MG63 (cell line): Measurements from ENCODE around the gene PRKAG2. TPM values are rescaled to one million over a fixed set of nuclear protein-coding genes. Genes with fewer than 3 reads are reported as not detected.
A peak's percentile ranks its signal among the peaks of the same experiment; 100 is the strongest.

Source experiments
- DNase-seq: peaks from one replicate; pipeline ENCODE4 v3.0.0-alpha.2; 2020
- H3K27me3 ChIP-seq: fragments of 250-450 bp; sonication (Bioruptor Pico); 2 replicates; pipeline ENCODE4 v1.5.1; 2020; ENCODE audit warnings: mild to moderate bottlenecking, moderate library complexity
- H3K36me3 ChIP-seq: fragments of 250-450 bp; sonication (Bioruptor Pico); 2 replicates; pipeline ENCODE4 v1.5.1; 2020; ENCODE audit warnings: mild to moderate bottlenecking, moderate library complexity
- H3K4me3 ChIP-seq: fragments of 250-450 bp; sonication (Bioruptor Pico); 2 replicates; pipeline ENCODE4 v1.5.1; 2020; ENCODE audit warnings: mild to moderate bottlenecking, moderate library complexity
- H3K9me3 ChIP-seq: fragments of 250-450 bp; sonication (Bioruptor Pico); 2 replicates; pipeline ENCODE4 v1.5.1; 2020; ENCODE audit warnings: mild to moderate bottlenecking, moderate library complexity
- total RNA-seq: library from RNA; depleted of rRNA; stranded (reverse); fragments of >200 nt; shearing (Covaris generic); gene quantifications from 2 replicates; pipeline ENCODE4 v1.2.3, GENCODE V29; 2014; ENCODE audit warnings: low replicate concordance

PRKAG2 gene
- total RNA-seq, 1 experiment from 2014 or later, result 15.2 TPM

DNA sequence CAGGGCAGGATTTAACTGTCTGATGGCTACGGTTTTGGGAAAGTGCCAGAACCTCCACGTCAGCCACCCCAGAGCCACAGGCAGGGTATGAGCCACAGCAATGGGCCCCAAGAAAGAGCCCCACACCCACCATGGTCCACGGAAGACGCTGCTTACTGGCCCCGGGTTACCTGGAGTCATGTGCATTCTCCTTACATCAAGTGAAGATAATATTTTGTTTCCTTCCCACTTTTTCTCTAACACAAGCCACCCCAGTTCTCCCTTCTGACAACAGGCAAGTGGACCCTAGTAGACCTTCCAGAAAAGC, 67.1 kb downstream of the PRKAG2 start:
- no peaks in the 10 kb centered on the region for H3K9me3 ChIP-seq
- no peaks in the 10 kb centered on the region for H3K27me3 ChIP-seq
- H3K4me3 ChIP-seq, result no peak overlapping the region
- no peaks in the 10 kb centered on the region for H3K36me3 ChIP-seq
- no peak for DNase-seq

GRCh38 chr7:151809146-151809863, 67.6 kb downstream of the PRKAG2 start:
- Histone ChIP-seq H3K36me3 (no peaks in the 10 kb centered on the region), H3K27me3 (no peaks in the 10 kb centered on the region), H3K9me3 (no peaks in the 10 kb centered on the region), H3K4me3 (no peak overlapping the region)
- no peak for DNase-seq

- DNase-seq, result peak; percentile 48
- Histone ChIP-seq H3K36me3 (no peaks in the 10 kb centered on the region), H3K9me3 (no peaks in the 10 kb centered on the region), H3K4me3 (no peak overlapping the region), H3K27me3 (no peaks in the 10 kb centered on the region)
Observed at GRCh38 chr7:151808400-151809145, 68.3 kb downstream of the PRKAG2 start.

DNA sequence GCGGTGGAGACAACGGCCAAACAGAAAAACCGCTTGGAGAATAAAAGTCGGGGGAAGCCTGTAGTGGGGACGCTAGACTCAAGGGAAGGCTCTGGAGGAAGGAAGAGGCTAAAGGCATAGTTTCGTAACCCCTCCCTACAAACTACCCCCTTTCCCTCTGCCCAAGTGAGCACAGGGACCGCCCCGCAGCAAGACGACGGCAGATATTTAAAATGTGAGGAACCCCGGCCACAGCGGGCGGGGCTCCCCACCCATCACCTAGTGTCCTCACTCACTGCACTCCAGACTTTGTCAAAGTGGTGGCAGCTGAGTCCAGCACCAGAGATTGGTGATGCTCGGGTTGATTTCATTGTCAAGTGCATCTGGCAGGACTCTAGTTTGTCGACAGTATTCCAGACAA, 69.1 kb downstream of the PRKAG2 start:
- no peaks in the 10 kb centered on the region for H3K36me3 ChIP-seq
- H3K9me3 ChIP-seq, result no peaks in the 10 kb centered on the region
- DNase-seq, result no peak
- H3K27me3 ChIP-seq, result no peaks in the 10 kb centered on the region
- H3K4me3 ChIP-seq, result no peak overlapping the region

- Histone ChIP-seq H3K36me3 (no peaks in the 10 kb centered on the region), H3K9me3 (no peaks in the 10 kb centered on the region), H3K4me3 (no peak overlapping the region), H3K27me3 (no peaks in the 10 kb centered on the region)
- DNase-seq, result no peak
Observed at GRCh38 chr7:151806952-151807775, 69.8 kb downstream of the PRKAG2 start.

DNA sequence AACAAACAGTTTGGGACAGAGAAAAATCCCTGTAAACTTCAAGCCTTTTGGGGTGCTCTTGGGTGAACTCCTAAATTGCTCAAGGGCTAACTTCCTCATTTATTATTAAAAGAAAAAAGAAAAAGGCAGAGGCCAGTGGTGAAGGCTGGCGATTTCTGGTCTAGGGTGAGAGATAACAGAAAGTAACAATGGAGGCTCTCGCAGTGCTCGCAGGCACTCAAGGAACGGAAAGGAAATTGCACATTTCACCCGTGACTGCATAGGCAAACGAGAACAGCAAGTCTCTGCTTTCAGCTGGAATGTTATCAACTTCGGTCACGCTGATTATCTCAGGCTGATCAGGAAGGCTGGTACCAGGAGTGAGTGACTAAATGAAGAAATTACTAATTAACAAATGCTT, 70.7 kb downstream of the PRKAG2 start:
- Histone ChIP-seq H3K9me3 (no peaks in the 10 kb centered on the region), H3K36me3 (no peaks in the 10 kb centered on the region), H3K4me3 (no peak overlapping the region), H3K27me3 (no peaks in the 10 kb centered on the region)
- DNase-seq, result no peak

GRCh38 chr7:151805191-151805590, 71.7 kb downstream of the PRKAG2 start:
- Histone ChIP-seq H3K9me3 (no peaks in the 10 kb centered on the region), H3K4me3 (no peak overlapping the region), H3K27me3 (no peaks in the 10 kb centered on the region), H3K36me3 (no peaks in the 10 kb centered on the region)
- no peak for DNase-seq

GRCh38 chr7:151804756-151805155, 72.2 kb downstream of the PRKAG2 start:
- DNase-seq, result no peak
- Histone ChIP-seq H3K36me3 (no peaks in the 10 kb centered on the region), H3K4me3 (no peak overlapping the region)

GRCh38 chr7:151803841-151804240, 73.1 kb downstream of the PRKAG2 start:
- no peaks in the 10 kb centered on the region for H3K36me3 ChIP-seq
- DNase-seq, result no peak
- no peak overlapping the region for H3K4me3 ChIP-seq
- no peaks in the 10 kb centered on the region for H3K9me3 ChIP-seq
- H3K27me3 ChIP-seq, result no peaks in the 10 kb centered on the region

More at GRCh38 chr7:151804756-151805155, 72.2 kb downstream of the PRKAG2 start:
- H3K9me3 ChIP-seq, result no peaks in the 10 kb centered on the region
- no peaks in the 10 kb centered on the region for H3K27me3 ChIP-seq

- H3K9me3 ChIP-seq, result no peaks in the 10 kb centered on the region
- no peak overlapping the region for H3K4me3 ChIP-seq
- DNase-seq, result no peak
- no peaks in the 10 kb centered on the region for H3K36me3 ChIP-seq
- H3K27me3 ChIP-seq, result no peaks in the 10 kb centered on the region
Observed at GRCh38 chr7:151802469-151802846, 74.5 kb downstream of the PRKAG2 start.

- Histone ChIP-seq H3K27me3 (no peaks in the 10 kb centered on the region), H3K9me3 (no peaks in the 10 kb centered on the region), H3K36me3 (no peaks in the 10 kb centered on the region), H3K4me3 (no peak overlapping the region)
- DNase-seq, result no peak
Observed at GRCh38 chr7:151801782-151802468, 75.0 kb downstream of the PRKAG2 start.

GRCh38 chr7:151801291-151801690, 75.6 kb downstream of the PRKAG2 start:
- Histone ChIP-seq H3K9me3 (no peaks in the 10 kb centered on the region), H3K27me3 (no peaks in the 10 kb centered on the region), H3K4me3 (no peak overlapping the region), H3K36me3 (no peaks in the 10 kb centered on the region)
- DNase-seq, result no peak

- Histone ChIP-seq H3K4me3 (no peak overlapping the region), H3K9me3 (no peaks in the 10 kb centered on the region), H3K36me3 (no peaks in the 10 kb centered on the region), H3K27me3 (no peaks in the 10 kb centered on the region)
- no peak for DNase-seq
Observed at GRCh38 chr7:151800861-151801260, 76.1 kb downstream of the PRKAG2 start.

GRCh38 chr7:151800391-151800790, 76.5 kb downstream of the PRKAG2 start:
- H3K9me3 ChIP-seq, result no peaks in the 10 kb centered on the region
- no peak overlapping the region for H3K4me3 ChIP-seq
- H3K36me3 ChIP-seq, result no peaks in the 10 kb centered on the region
- H3K27me3 ChIP-seq, result no peaks in the 10 kb centered on the region
- DNase-seq, result no peak

- Histone ChIP-seq H3K36me3 (no peaks in the 10 kb centered on the region), H3K4me3 (no peak overlapping the region), H3K27me3 (no peaks in the 10 kb centered on the region), H3K9me3 (no peaks in the 10 kb centered on the region)
- no peak for DNase-seq
Observed at GRCh38 chr7:151799506-151799905, 77.4 kb downstream of the PRKAG2 start.

DNA sequence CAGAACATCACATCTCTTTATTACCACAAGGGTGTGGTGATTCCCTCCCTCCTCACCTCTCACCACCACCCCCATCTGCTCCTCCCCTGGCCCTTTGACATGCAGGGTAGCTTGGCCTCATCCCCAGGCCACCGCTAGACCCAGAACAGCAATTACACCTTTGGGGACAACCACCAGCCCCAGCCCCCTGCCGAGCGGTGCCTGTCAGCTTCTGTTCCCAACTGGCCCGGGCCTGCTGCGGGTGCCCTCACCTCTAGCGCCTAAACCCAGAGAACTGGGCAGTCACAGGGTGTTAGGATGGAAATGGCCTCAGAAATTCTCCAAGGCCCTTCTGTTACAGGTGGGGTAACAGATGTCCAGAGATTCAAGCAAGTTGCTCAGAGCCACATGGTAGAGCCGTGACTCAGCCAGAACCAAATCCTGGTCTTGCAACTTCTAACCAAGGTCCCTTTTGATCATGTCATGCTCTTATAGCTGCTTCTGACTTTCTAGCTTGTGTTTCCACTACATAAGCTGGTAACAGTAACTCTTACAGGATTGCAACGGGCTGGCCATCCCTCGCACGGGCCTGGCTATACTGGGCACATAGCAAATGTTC, 78.0 kb downstream of the PRKAG2 start:
- Histone ChIP-seq H3K27me3 (no peaks in the 10 kb centered on the region), H3K4me3 (no peak overlapping the region), H3K9me3 (no peaks in the 10 kb centered on the region), H3K36me3 (no peaks in the 10 kb centered on the region)
- no peak for DNase-seq
